Esophagus muscularis mucosa (tissue), 4 donors: ENCODE data around the gene SMARCAD1. TPM values are rescaled to one million over a fixed set of nuclear protein-coding genes. Genes with fewer than 3 reads are reported as not detected.

ENCODE experiments used
- DNase-seq: peaks from one replicate; pipeline ENCODE4 v3.0.0-alpha.2; 2017; ENCODE audit errors: extremely low spot score
- H3K27ac ChIP-seq, 4 donors: fragments of 200-600 bp; sonication (generic); replicated peaks in 1 of 4; 1 replicate in 3 of 4; 2 replicates in 1 of 4; pipeline ENCODE4 v1.5.1; 2016 to 2019; ENCODE audit warnings: mild to moderate bottlenecking in 1 of 4
- H3K27me3 ChIP-seq, 4 donors: fragments of 200-600 bp; sonication (generic); one replicate each; pipeline versions ENCODE4 v1.5.1 to v1.6.0; 2016 to 2019
- H3K36me3 ChIP-seq, 4 donors: fragments of 200-600 bp; sonication (generic); one replicate each; pipeline ENCODE4 v1.5.1; 2016 to 2019
- H3K4me1 ChIP-seq, 4 donors: fragments of 200-600 bp; sonication (generic); one replicate each; pipeline ENCODE4 v1.5.1; 2016 to 2019
- H3K4me3 ChIP-seq, 4 donors: fragments of 200-600 bp; sonication (generic); 1 replicate in 2 of 4; 2 replicates in 2 of 4; pipeline ENCODE4 v1.5.1; 2016 to 2019; ENCODE audit warnings: mild to moderate bottlenecking in 4 of 4, moderate library complexity in 1 of 4
- H3K9me3 ChIP-seq, 4 donors: fragments of 200-600 bp; sonication (generic); 1 replicate in 3 of 4; 2 replicates in 1 of 4; pipeline ENCODE4 v1.5.1; 2016 to 2019
- EP300 ChIP-seq: sonication (generic); formaldehyde crosslinking; IDR thresholded peaks from one replicate; pipeline ENCODE4 v1.6.1; 2017; ENCODE audit warnings: antibody characterized with exemption
- POLR2A ChIP-seq: fragments of 450-650 bp; IDR thresholded peaks from one replicate; pipeline ENCODE4 v1.6.1; 2017; ENCODE audit warnings: antibody characterized with exemption, moderate library complexity, mild to moderate bottlenecking, low read depth
- POLR2AphosphoS5 ChIP-seq, 2 donors: sonication (generic); formaldehyde crosslinking; IDR thresholded peaks; one replicate each; pipeline ENCODE4 v1.6.1; 2017; ENCODE audit warnings: antibody characterized with exemption in 2 of 2
- WGBS: methylation state at CpG from one replicate; pipeline ENCODE4 v1.1.5; 2018; 5-methylcytosine and 5-hydroxymethylcytosine counted together
- intact Hi-C: fragments of 100-400 bp; cut with DNase I; formaldehyde crosslinking; loops from one replicate; pipeline ENCODE4 v1.15.1; 2023
- total RNA-seq, 4 donors: library from RNA; depleted of rRNA; stranded (reverse); fragments of >200 nt; gene quantifications; one replicate each; pipeline versions ENCODE4 v1.1.0 to v1.2.1, GENCODE V29; 2016
- TF ChIP-seq, protein P1 (sequence below), 3 experiments: fragments of 200-600 bp in 2 of 3; fragments of 450-650 bp in 1 of 3; sonication (generic) in 2 of 3; IDR thresholded peaks; one replicate each; pipeline ENCODE4 v1.5.1; 2017 to 2019; ENCODE audit warnings: antibody characterized with exemption in 3 of 3, mild to moderate bottlenecking in 2 of 3, moderate library complexity in 1 of 3

The SMARCAD1 gene
- total RNA-seq, 4 donors from 2014 or later = 12.3 to 19.1 (median 14.5) TPM

- Histone ChIP-seq H3K4me3 (no peak overlapping the region), H3K27ac (no peak overlapping the region), H3K4me1 (no peaks in the 10 kb centered on the region), H3K36me3 (peaks cover 0 to 42% (median 14%) of the 10 kb centered on the region in 4 donors), H3K27me3 (no peaks in the 10 kb centered on the region), H3K9me3 (no peaks in the 10 kb centered on the region)
- DNase-seq = no peak
- 86% methylated on average over 3 of the region's 3 CpGs for WGBS
- intact Hi-C loops = no loop called here
- TF ChIP-seq POLR2A (no peak), EP300 (no peak)
- TF ChIP-seq, protein P1, sequence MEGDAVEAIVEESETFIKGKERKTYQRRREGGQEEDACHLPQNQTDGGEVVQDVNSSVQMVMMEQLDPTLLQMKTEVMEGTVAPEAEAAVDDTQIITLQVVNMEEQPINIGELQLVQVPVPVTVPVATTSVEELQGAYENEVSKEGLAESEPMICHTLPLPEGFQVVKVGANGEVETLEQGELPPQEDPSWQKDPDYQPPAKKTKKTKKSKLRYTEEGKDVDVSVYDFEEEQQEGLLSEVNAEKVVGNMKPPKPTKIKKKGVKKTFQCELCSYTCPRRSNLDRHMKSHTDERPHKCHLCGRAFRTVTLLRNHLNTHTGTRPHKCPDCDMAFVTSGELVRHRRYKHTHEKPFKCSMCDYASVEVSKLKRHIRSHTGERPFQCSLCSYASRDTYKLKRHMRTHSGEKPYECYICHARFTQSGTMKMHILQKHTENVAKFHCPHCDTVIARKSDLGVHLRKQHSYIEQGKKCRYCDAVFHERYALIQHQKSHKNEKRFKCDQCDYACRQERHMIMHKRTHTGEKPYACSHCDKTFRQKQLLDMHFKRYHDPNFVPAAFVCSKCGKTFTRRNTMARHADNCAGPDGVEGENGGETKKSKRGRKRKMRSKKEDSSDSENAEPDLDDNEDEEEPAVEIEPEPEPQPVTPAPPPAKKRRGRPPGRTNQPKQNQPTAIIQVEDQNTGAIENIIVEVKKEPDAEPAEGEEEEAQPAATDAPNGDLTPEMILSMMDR (IDR thresholded peaks at IDR 0.05) = no peak
Measured at GRCh38 chr4:94219402-94219801, 11.7 kb downstream of the SMARCAD1 start.

DNA sequence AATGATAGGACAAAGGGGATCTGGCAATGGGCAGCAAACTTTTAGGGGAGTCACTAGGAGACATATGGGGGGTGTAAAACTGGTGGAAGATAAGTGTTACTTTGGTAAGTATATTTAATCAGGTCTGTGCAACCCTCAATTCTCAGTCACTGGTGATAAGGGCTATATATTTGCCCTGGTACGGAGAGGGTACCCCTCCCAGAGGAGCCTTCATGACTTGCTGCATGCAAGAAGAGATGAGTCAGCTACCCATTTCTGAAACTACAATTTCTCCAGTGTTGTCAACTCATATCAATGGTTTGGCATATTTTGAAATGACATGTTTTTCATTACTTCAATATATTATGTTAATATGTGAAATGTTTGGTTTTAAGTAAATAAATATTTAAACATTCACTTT is 14.3 kb downstream of the SMARCAD1 start:
- Histone ChIP-seq H3K9me3 (no peaks in the 10 kb centered on the region), H3K27me3 (no peaks in the 10 kb centered on the region), H3K4me1 (no peaks in the 10 kb centered on the region), H3K4me3 (no peak overlapping the region), H3K36me3 (peaks cover 2 to 25% (median 10%) of the 10 kb centered on the region in 4 donors), H3K27ac (no peak overlapping the region)
- intact Hi-C loops = no loop called here
- TF ChIP-seq EP300 (no peak), POLR2AphosphoS5 (IDR thresholded peaks at IDR 0.05) (no peak), POLR2A (no peak)
- TF ChIP-seq, protein P1 (IDR thresholded peaks at IDR 0.05) = no peak
- 83% methylated on average over 1 of the region's 1 CpG for WGBS
- DNase-seq = no peak

- intact Hi-C loops = no loop called here
- no peak for DNase-seq
- H3K27me3 ChIP-seq = no peaks in the 10 kb centered on the region
- no peak overlapping the region for H3K4me3 ChIP-seq
- TF ChIP-seq POLR2AphosphoS5 (IDR thresholded peaks at IDR 0.05) (no peak), EP300 (no peak), POLR2A (no peak)
- TF ChIP-seq, protein P1 (IDR thresholded peaks at IDR 0.05) = no peak
- H3K36me3 ChIP-seq = peaks cover 2 to 18% (median 4%) of the 10 kb centered on the region in 4 donors
- H3K4me1 ChIP-seq = peaks cover 4 to 8% (median 6%) of the 10 kb centered on the region in 4 donors
- no peaks in the 10 kb centered on the region for H3K9me3 ChIP-seq
- H3K27ac ChIP-seq = no peak overlapping the region
Measured at GRCh38 chr4:94225449-94225848, 17.8 kb downstream of the SMARCAD1 start.

DNA sequence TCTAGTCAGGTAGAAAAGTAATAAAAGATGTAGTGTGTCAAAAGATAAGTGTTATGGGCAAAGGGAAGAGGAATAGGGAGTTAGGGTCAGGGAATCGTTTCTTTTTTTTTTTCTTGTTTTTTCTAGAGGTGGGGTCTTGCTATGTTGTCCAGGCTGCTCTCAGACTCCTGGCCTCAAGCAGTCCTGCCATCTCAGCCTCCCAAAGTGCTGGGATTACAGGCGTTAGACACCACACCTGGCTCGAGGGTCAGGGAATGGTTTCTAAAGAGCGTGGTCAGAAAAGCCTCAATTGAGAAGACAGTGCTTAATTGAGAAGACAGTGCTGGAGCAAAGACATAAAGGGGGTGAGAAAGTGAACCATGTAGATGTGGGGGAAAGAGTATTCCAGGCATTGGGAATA is 19.1 kb downstream of the SMARCAD1 start:
- H3K4me1 ChIP-seq = peaks cover 4 to 8% (median 6%) of the 10 kb centered on the region in 4 donors
- H3K36me3 ChIP-seq = peaks cover 2 to 20% (median 4%) of the 10 kb centered on the region in 4 donors
- H3K27ac ChIP-seq = no peak overlapping the region
- TF ChIP-seq POLR2A (no peak), POLR2AphosphoS5 (IDR thresholded peaks at IDR 0.05) (no peak)
- TF ChIP-seq, protein P1 (IDR thresholded peaks at IDR 0.05) = no peak
- DNase-seq = no peak
- no peak overlapping the region for H3K4me3 ChIP-seq
- no peaks in the 10 kb centered on the region for H3K9me3 ChIP-seq
- no peaks in the 10 kb centered on the region for H3K27me3 ChIP-seq
- intact Hi-C loops = no loop called here
- WGBS = 96% methylated on average over 4 of the region's 4 CpGs

DNA sequence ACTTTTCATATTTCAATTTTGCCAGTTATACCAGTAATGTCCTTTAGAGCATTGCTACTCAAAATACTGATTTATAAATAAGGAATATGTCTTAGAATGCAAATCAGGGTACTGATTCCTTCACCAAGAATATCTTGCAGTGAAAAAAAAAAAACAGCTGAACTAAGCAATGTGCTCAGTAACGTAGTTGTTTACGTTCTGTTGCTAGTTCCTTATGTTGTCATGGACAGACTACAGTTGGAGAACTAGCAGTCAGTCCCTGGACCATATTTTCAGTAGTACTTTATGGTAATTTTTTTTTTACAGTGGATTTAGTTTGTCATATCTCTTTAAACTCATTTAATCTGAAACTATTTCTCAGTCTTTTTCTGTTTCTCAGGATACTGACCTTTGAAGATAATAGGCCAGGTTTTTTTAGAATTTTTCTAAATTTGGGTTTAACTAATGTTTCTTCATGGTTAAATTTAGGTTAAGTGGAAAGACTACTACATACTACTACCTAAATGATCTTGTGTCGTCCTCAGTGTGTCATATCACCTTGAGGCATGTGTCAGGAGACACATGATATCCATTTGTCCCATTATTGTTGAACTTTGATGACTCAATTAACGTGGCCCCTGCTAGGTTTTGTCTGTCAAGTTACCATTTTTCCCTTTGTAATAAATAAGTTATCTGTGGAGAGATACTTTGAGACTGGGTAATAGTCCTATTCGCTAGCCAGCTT is 21.0 kb downstream of the SMARCAD1 start:
- Histone ChIP-seq H3K36me3 (peaks cover 3 to 25% (median 4%) of the 10 kb centered on the region in 4 donors), H3K9me3 (no peaks in the 10 kb centered on the region), H3K4me1 (peaks cover 4 to 8% (median 6%) of the 10 kb centered on the region in 4 donors), H3K27me3 (no peaks in the 10 kb centered on the region), H3K27ac (no peak overlapping the region), H3K4me3 (no peak overlapping the region)
- DNase-seq = no peak
- intact Hi-C loops = no loop called here
- 74% methylated on average over 5 of the region's 5 CpGs for WGBS
- TF ChIP-seq, protein P1 (IDR thresholded peaks at IDR 0.05) = no peak
- TF ChIP-seq POLR2A (no peak), EP300 (no peak), POLR2AphosphoS5 (IDR thresholded peaks at IDR 0.05) (no peak)
